ENCODE measurements around the gene TIAM2.
"Not testable (repeated sequence)": the region's sequence is repeated elsewhere in the genome, so short reads cannot be mapped to it uniquely, and the experiment has no call there.

TIAM2 gene

GRCh38 chr6:155181498-155181897, 186.4 kb downstream of the TIAM2 start:
- TF ChIP-seq CTCF (IDR thresholded peaks at IDR 0.05; ENCODE audit: insufficient read depth, low read length, missing control alignments): no peak
- no peak for DNase-seq (ENCODE audit: low read depth, low spot score)
- no peak overlapping the region for H3K4me3 ChIP-seq (ENCODE audit: low read depth, low read length)
- CTCF ChIA-PET: interaction anchor here (1.1 to 3.9 kb wide), 2 partner anchors 66 to 135 kb away, joined by 4 to 28 read pairs; no protein-coding TSS in a partner anchor
- POLR2A ChIA-PET: no interaction called here

GRCh38 chr6:155182103-155182502, 187.0 kb downstream of the TIAM2 start:
- DNase-seq (ENCODE audit: low read depth, low spot score): no peak

GRCh38 chr6:155183095-155183494, 188.0 kb downstream of the TIAM2 start:
- ChIA-PET CTCF (interaction anchor here (1.0 to 3.9 kb wide), 4 partner anchors 30 to 315 kb away, joined by 3 to 28 read pairs (median 4); no protein-coding TSS in a partner anchor), POLR2A (no interaction called here)
- H3K4me3 ChIP-seq (ENCODE audit: low read depth, low read length): no peak overlapping the region
- TF ChIP-seq CTCF (IDR thresholded peaks at IDR 0.05; ENCODE audit: insufficient read depth, low read length, missing control alignments): no peak
- no peak for DNase-seq (ENCODE audit: low read depth, low spot score)

More at GRCh38 chr6:155182103-155182502, 187.0 kb downstream of the TIAM2 start:
- ChIA-PET CTCF (interaction anchor here (1.1 to 3.9 kb wide), 2 partner anchors 65 to 134 kb away, joined by 4 to 28 read pairs; no protein-coding TSS in a partner anchor), POLR2A (no interaction called here)
- TF ChIP-seq CTCF (IDR thresholded peaks at IDR 0.05; ENCODE audit: insufficient read depth, low read length, missing control alignments): no peak
- no peak overlapping the region for H3K4me3 ChIP-seq (ENCODE audit: low read depth, low read length)

GRCh38 chr6:155185041-155185440, 189.9 kb downstream of the TIAM2 start:
- ChIA-PET CTCF (interaction anchor here (1.0 to 2.6 kb wide), 7 partner anchors 8 to 257 kb away, joined by 3 to 20 read pairs (median 4); no protein-coding TSS in a partner anchor), POLR2A (interaction anchor here (0.6 to 0.8 kb wide), 2 partner anchors 63 to 94 kb away, joined by 3 read pairs; no protein-coding TSS in a partner anchor)
- not testable (repeated sequence) for H3K4me3 ChIP-seq (ENCODE audit: low read depth, low read length); DNase-seq (ENCODE audit: low read depth, low spot score)

- POLR2A ChIA-PET: interaction anchor here (0.6 to 0.8 kb wide), 2 partner anchors 62 to 94 kb away, joined by 3 read pairs; no protein-coding TSS in a partner anchor
- no peak overlapping the region for H3K4me3 ChIP-seq (ENCODE audit: low read depth, low read length)
- CTCF ChIA-PET: interaction anchor here (1.0 to 2.6 kb wide), 6 partner anchors 9 to 258 kb away, joined by 3 to 20 read pairs (median 4); no protein-coding TSS in a partner anchor
- no peak for DNase-seq (ENCODE audit: low read depth, low spot score)
- TF ChIP-seq CTCF (IDR thresholded peaks at IDR 0.05; ENCODE audit: insufficient read depth, low read length, missing control alignments): no peak
These were observed 190.4 kb downstream of the TIAM2 start for GRCh38 chr6:155185544-155185943.

GRCh38 chr6:155186052-155186658, 191.0 kb downstream of the TIAM2 start:
- no peak for DNase-seq (ENCODE audit: low read depth, low spot score)
- no peak overlapping the region for H3K4me3 ChIP-seq (ENCODE audit: low read depth, low read length)
- TF ChIP-seq CTCF (IDR thresholded peaks at IDR 0.05; ENCODE audit: insufficient read depth, low read length, missing control alignments): no peak
- ChIA-PET POLR2A (interaction anchor here (0.8 kb wide), 1 partner anchor 61 kb away, joined by 3 read pairs; no protein-coding TSS in a partner anchor), CTCF (interaction anchor here (1.0 to 2.6 kb wide), 6 partner anchors 9 to 258 kb away, joined by 3 to 20 read pairs (median 4); no protein-coding TSS in a partner anchor)

Data from AG04449 (cell line).